Epithelial cell of esophagus (primary cell): Measurements from ENCODE around the gene EML4.

Experiments
- DNase-seq: peaks from one replicate; pipeline ENCODE4 v3.0.0; 2010; ENCODE audit warnings: low read depth
- H3K4me3 ChIP-seq: 2 replicates; pipeline ENCODE4 v1.5.1; 2011; ENCODE audit warnings: mild to moderate bottlenecking, low read length, control low read depth
- TF ChIP-seq, protein P1 (sequence below): IDR thresholded peaks from 2 replicates; pipeline ENCODE4 v1.5.1; 2011; ENCODE audit warnings: low read depth, mild to moderate bottlenecking, low read length, control low read depth, inconsistent platforms; ENCODE audit not compliant: insufficient read depth; ENCODE audit errors: missing control alignments

EML4 gene

DNA sequence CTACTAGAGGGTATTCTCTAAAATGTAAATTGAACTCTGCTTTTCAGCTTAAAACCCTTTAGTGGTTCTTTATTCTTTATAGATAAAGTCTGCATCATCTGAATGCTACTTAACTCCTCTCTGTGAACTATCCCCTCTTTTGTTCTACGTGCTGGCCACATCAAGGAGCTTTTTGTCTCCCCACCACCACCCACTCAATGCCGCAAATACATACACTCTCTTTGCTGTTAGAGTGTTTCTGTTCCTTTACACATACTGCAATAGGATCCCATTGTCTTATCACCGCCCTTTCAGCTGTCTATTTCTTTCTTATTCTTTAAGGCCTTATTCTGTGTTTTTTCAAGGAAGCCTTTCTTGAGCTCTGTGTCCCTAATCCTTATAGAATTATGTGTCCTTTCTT lies 83.3 kb downstream of the EML4 start:
- no peak for DNase-seq
- no peak overlapping the region for H3K4me3 ChIP-seq
- TF ChIP-seq, protein P1, sequence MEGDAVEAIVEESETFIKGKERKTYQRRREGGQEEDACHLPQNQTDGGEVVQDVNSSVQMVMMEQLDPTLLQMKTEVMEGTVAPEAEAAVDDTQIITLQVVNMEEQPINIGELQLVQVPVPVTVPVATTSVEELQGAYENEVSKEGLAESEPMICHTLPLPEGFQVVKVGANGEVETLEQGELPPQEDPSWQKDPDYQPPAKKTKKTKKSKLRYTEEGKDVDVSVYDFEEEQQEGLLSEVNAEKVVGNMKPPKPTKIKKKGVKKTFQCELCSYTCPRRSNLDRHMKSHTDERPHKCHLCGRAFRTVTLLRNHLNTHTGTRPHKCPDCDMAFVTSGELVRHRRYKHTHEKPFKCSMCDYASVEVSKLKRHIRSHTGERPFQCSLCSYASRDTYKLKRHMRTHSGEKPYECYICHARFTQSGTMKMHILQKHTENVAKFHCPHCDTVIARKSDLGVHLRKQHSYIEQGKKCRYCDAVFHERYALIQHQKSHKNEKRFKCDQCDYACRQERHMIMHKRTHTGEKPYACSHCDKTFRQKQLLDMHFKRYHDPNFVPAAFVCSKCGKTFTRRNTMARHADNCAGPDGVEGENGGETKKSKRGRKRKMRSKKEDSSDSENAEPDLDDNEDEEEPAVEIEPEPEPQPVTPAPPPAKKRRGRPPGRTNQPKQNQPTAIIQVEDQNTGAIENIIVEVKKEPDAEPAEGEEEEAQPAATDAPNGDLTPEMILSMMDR: no peak

DNA sequence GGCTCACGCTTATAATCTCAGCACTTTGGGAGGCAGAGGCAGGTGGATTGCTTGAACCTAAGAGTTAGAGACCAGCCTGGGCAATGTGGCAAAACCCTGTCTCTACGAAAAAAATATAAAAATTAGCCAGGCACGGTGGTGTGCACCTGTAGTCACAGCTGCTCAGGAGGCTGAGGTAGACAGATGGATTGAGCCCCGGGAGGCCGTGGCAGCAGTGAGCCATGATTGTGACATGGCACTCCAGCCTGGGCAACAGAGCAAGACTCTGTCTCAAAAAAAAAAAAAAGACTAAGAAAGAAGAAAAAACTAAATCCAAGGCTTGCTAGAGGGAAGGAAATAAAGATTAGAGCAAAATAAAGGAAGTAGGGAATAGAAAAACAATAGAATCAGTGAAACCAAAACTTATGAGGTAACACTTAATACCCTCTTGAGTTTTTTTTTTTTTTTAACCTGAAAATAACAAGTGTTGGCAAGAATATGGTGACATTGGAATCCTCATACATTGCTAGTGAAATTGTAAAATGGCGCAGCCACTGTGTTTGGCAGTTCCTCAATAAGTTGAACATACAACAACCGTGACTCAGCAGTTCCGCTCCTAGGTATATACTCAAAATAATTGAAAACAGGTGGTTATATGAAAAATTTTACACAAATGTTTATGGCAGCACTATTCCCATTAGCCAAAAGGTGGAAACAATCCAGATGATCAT lies 85.2 kb downstream of the EML4 start:
- no peak for DNase-seq
- H3K4me3 ChIP-seq: no peak overlapping the region

DNA sequence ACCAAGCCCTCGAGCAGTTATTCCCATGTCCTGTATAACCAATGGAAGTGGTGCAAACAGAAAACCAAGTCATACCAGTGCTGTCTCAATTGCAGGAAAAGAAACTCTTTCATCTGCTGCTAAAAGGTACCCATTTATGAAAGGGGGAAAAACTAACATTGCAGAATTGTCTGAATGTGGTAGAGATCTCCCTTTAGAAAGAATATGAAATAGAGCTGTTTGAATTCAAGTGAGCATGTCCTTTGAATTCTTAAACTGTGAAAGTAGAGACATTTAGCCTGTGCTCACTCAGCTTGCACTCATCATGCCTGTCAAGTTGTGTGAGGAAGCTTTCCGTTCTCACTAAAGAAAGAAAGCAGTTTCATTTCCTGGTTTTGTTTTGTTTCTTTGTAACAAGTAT lies 87.4 kb downstream of the EML4 start:
- no peak overlapping the region for H3K4me3 ChIP-seq
- TF ChIP-seq, protein P1: no peak
- DNase-seq: no peak

More for the DNA sequence above, 85.2 kb downstream of the EML4 start:
- TF ChIP-seq, protein P1: no peak

DNA sequence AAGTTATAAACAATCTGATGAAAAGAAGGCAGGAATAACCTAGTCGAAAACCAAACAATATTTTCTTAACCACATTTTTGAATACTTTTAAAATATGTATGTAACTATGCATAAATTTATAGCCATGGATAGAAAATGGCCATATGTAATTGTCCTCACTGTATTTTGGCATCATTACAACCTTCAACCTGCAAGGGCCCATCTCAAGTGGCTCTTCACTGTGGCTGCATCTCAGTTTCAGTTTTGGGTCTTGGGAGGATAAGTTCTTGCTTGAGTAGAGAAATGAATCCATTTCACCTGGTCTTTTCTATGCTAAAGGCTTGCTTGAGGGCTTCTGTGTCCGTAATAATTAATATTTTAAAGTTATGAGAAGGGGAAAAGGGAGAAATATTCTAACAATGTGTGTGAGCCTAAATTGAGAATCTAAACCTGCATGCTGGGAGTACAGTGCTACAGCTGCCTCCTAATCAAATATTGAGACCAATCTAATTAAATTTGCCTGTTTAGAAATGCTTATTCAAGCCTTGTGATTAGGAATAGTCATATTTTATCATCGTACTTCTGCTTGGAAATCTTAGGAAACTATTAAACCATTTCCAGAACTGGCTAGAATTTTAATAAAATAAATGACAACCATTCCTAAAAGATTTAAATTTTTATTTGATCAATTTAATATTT lies 92.5 kb downstream of the EML4 start:
- TF ChIP-seq, protein P1: no peak
- no peak overlapping the region for H3K4me3 ChIP-seq

DNA sequence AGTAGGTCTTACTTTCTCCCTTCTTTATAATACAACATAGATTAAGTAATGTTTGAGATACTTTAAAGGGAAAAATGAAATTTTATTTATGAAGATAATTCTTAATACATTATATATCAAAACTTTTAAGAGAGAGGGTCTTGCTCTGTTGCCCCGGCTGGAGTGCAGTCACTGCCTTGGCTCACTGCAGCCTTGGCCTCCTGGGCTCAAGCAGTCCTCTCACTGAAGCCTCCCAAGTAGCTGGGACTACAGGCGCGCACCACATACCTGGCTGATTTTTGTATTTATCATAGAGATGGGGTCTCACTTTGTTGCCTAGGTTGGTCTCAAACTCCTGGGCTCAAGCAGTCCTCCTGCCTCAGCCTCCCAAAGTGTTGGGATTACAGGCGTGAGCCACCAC lies 97.1 kb downstream of the EML4 start:
- TF ChIP-seq, protein P1: no peak
- no peak overlapping the region for H3K4me3 ChIP-seq
- no peak for DNase-seq

More for the DNA sequence above, 92.5 kb downstream of the EML4 start:
- no peak for DNase-seq

DNA sequence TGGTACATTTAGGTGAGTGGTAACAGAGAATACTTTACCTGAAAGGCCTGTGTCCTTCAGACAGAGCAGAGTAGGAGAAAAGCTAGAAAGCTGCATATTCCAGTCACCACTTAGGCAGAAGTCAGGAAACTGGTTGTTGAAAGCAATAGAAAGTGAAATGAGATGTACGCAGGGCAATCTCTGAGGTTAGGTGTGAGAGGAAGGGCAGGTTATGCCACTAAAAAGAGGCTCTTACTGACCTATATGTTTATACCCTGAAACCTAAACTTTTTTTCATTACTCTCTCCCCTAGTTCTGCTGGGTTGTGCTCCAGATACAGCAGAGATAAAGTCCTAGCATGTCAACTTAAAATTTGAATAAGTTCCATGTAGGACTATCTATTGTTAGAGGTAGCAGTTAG lies 98.4 kb downstream of the EML4 start:
- TF ChIP-seq, protein P1: no peak
- no peak overlapping the region for H3K4me3 ChIP-seq

More for the DNA sequence above, 98.4 kb downstream of the EML4 start:
- no peak for DNase-seq
